ENCODE results near the gene ZCCHC17. TPM values are rescaled to one million over a fixed set of nuclear protein-coding genes. Genes with fewer than 3 reads are reported as not detected.

The ZCCHC17 gene
- total RNA-seq, 2 donors from 2014 or later = 13.1 to 21.7 TPM

GRCh38 chr1:31390071-31390470 is 93.2 kb downstream of the ZCCHC17 start:
- ATAC-seq (ENCODE audit: insufficient number of reproducible peaks, low FRiP score, low read depth) (no peak), DNase-seq (ENCODE audit: low spot score) (no peak)
- Histone ChIP-seq H3K4me3 (no peak overlapping the region), H3K4me1 (ENCODE audit: control insufficient read depth in 1 of 2, low read depth in 2 of 2) (peaks cover 0 to 4% of the 10 kb centered on the region in 2 donors), H3K27me3 (replicated peaks; ENCODE audit: insufficient read depth) (no peaks in the 10 kb centered on the region), H3K9me3 (no peaks in the 10 kb centered on the region), H3K27ac (no peak overlapping the region), H3K36me3 (no peaks in the 10 kb centered on the region)
- TF ChIP-seq, protein P1, sequence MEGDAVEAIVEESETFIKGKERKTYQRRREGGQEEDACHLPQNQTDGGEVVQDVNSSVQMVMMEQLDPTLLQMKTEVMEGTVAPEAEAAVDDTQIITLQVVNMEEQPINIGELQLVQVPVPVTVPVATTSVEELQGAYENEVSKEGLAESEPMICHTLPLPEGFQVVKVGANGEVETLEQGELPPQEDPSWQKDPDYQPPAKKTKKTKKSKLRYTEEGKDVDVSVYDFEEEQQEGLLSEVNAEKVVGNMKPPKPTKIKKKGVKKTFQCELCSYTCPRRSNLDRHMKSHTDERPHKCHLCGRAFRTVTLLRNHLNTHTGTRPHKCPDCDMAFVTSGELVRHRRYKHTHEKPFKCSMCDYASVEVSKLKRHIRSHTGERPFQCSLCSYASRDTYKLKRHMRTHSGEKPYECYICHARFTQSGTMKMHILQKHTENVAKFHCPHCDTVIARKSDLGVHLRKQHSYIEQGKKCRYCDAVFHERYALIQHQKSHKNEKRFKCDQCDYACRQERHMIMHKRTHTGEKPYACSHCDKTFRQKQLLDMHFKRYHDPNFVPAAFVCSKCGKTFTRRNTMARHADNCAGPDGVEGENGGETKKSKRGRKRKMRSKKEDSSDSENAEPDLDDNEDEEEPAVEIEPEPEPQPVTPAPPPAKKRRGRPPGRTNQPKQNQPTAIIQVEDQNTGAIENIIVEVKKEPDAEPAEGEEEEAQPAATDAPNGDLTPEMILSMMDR (IDR thresholded peaks at IDR 0.05) = no peak

- TF ChIP-seq, protein P1 (IDR thresholded peaks at IDR 0.05) = no peak
- DNase-seq (ENCODE audit: low spot score) (no peak), ATAC-seq (ENCODE audit: insufficient number of reproducible peaks, low FRiP score, low read depth) (no peak)
- Histone ChIP-seq H3K9me3 (no peaks in the 10 kb centered on the region), H3K27ac (no peak overlapping the region), H3K4me1 (ENCODE audit: control insufficient read depth in 1 of 2, low read depth in 2 of 2) (peaks cover 0 to 4% of the 10 kb centered on the region in 2 donors), H3K27me3 (replicated peaks; ENCODE audit: insufficient read depth) (no peaks in the 10 kb centered on the region), H3K4me3 (no peak overlapping the region), H3K36me3 (no peaks in the 10 kb centered on the region)
Observed at GRCh38 chr1:31393463-31393862, 96.6 kb downstream of the ZCCHC17 start.

GRCh38 chr1:31394584-31395193 is 97.9 kb downstream of the ZCCHC17 start:
- H3K4me1 ChIP-seq (ENCODE audit: control insufficient read depth in 1 of 2, low read depth in 2 of 2) = peaks cover 0 to 4% of the 10 kb centered on the region in 2 donors
- ATAC-seq (ENCODE audit: insufficient number of reproducible peaks, low FRiP score, low read depth) = peak; percentile 64
- no peak overlapping the region for H3K27ac ChIP-seq
- no peaks in the 10 kb centered on the region for H3K27me3 ChIP-seq (replicated peaks; ENCODE audit: insufficient read depth)
- H3K9me3 ChIP-seq = no peaks in the 10 kb centered on the region
- no peaks in the 10 kb centered on the region for H3K36me3 ChIP-seq
- peak; percentile 58 for DNase-seq (ENCODE audit: low spot score)
- TF ChIP-seq, protein P1 (IDR thresholded peaks at IDR 0.05) = peak; percentile 91
- peak overlapping the region; percentile 64 for H3K4me3 ChIP-seq

- TF ChIP-seq, protein P1 (IDR thresholded peaks at IDR 0.05) = no peak
- DNase-seq (ENCODE audit: low spot score) = no peak
- H3K27me3 ChIP-seq (replicated peaks; ENCODE audit: insufficient read depth) = no peaks in the 10 kb centered on the region
- H3K9me3 ChIP-seq = no peaks in the 10 kb centered on the region
- no peak overlapping the region for H3K4me3 ChIP-seq
- no peak for ATAC-seq (ENCODE audit: insufficient number of reproducible peaks, low FRiP score, low read depth)
- H3K27ac ChIP-seq = no peak overlapping the region
- no peaks in the 10 kb centered on the region for H3K36me3 ChIP-seq
- H3K4me1 ChIP-seq (ENCODE audit: control insufficient read depth in 1 of 2, low read depth in 2 of 2) = peaks cover 0 to 4% of the 10 kb centered on the region in 2 donors
Observed at GRCh38 chr1:31396633-31397351, 100.0 kb downstream of the ZCCHC17 start.

GRCh38 chr1:31397360-31398095 is 100.7 kb downstream of the ZCCHC17 start:
- Histone ChIP-seq H3K27ac (no peak overlapping the region), H3K9me3 (no peaks in the 10 kb centered on the region), H3K4me3 (no peak overlapping the region), H3K27me3 (replicated peaks; ENCODE audit: insufficient read depth) (no peaks in the 10 kb centered on the region), H3K4me1 (ENCODE audit: control insufficient read depth in 1 of 2, low read depth in 2 of 2) (peaks cover 0 to 4% of the 10 kb centered on the region in 2 donors), H3K36me3 (no peaks in the 10 kb centered on the region)
- no peak for ATAC-seq (ENCODE audit: insufficient number of reproducible peaks, low FRiP score, low read depth)
- no peak for DNase-seq (ENCODE audit: low spot score)
- TF ChIP-seq, protein P1 (IDR thresholded peaks at IDR 0.05) = no peak
